Right lobe of liver (tissue), 6 donors: ENCODE measurements around the gene ERFE. TPM values are rescaled to one million over a fixed set of nuclear protein-coding genes. Genes with fewer than 3 reads are reported as not detected.

ENCODE experiments used
- ATAC-seq, 4 donors: fragments of 200-7000 bp; cut with Tn5 transposase; one replicate each; pipeline ENCODE4 v1.9.1; 2020; ENCODE audit warnings: mild to moderate bottlenecking in 4 of 4, moderate library complexity in 4 of 4
- DNase-seq, 3 donors: peaks; one replicate each; pipeline ENCODE4 v3.0.0-alpha.2; 2020
- H3K27ac ChIP-seq, 3 donors: fragments of 200-600 bp; one replicate each; pipeline ENCODE4 v1.8.0; 2022
- H3K27me3 ChIP-seq, 2 donors: fragments of 200-600 bp; one replicate each; pipeline ENCODE4 v1.8.0; 2022
- H3K36me3 ChIP-seq, 4 donors: fragments of 200-600 bp; sonication (generic) in 1 of 4; one replicate each; pipeline versions ENCODE4 v1.5.1 to v1.8.0; 2017 to 2022; ENCODE audit warnings: control low read depth in 1 of 4
- H3K4me1 ChIP-seq, 4 donors: fragments of 200-600 bp; sonication (generic) in 1 of 4; one replicate each; pipeline versions ENCODE4 v1.5.1 to v1.8.0; 2017 to 2022; ENCODE audit warnings: control low read depth in 1 of 4
- H3K4me3 ChIP-seq, 3 donors: fragments of 200-600 bp; one replicate each; pipeline ENCODE4 v1.8.0; 2022
- H3K9me3 ChIP-seq, 4 donors: fragments of 200-600 bp; sonication (generic) in 1 of 4; one replicate each; pipeline versions ENCODE4 v1.5.1 to v1.8.0; 2017 to 2022; ENCODE audit warnings: control low read depth in 1 of 4
- CTCF ChIP-seq, 4 donors: fragments of 200-600 bp in 3 of 4; fragments of 450-650 bp in 1 of 4; IDR thresholded peaks; one replicate each; pipeline versions ENCODE4 v1.5.1 to v1.8.0; 2016 to 2022; ENCODE audit warnings: antibody characterized with exemption in 4 of 4, mild to moderate bottlenecking in 2 of 4
- POLR2A ChIP-seq: fragments of 450-650 bp; IDR thresholded peaks from one replicate; pipeline ENCODE4 v1.6.1; 2017; ENCODE audit warnings: antibody characterized with exemption, mild to moderate bottlenecking
- WGBS: methylation state at CpG from one replicate; pipeline ENCODE4 v1.1.6; 2018; ENCODE audit warnings: low coverage, low lambda C conversion rate; ENCODE audit not compliant: insufficient coverage; ENCODE audit errors: missing lambda C conversion rate; 5-methylcytosine and 5-hydroxymethylcytosine counted together
- intact Hi-C, 2 donors: fragments of 100-400 bp; cut with DNase I; formaldehyde crosslinking; loops; one replicate each; pipeline versions ENCODE4 v1.11.2 to v1.14.1; 2022
- total RNA-seq, 6 experiments: library from RNA; depleted of rRNA in 2 of 6; stranded (reverse); fragments of >200 nt in 2 of 6; fragmentation: NEBNext Ultra II Directional in 3 of 6; extraction: Animal tissue kit (Norgen Biotek cat#: 25700) in 3 of 6; gene quantifications; one replicate each; pipeline versions ENCODE4 v1.1.0 to v1.2.4, GENCODE V29; 2016 to 2023
- donor health status: DM: no; HTN: yes; CAD: no.
- donor health status: DM: no; HTN: no; CAD: no.
- donor health status: DM: no; HTN: no; CAD: no.
- donor health status: DM: no; HTN: yes; CAD: no.
- donor health status: DM: no; HTN: yes; CAD: no.

ERFE gene
- total RNA-seq, 6 experiments from 2014 or later = 0.27 to 1.4 (median 0.31) TPM; not detected in 3

GRCh38 chr2:238132463-238133450 lies 26.0 kb upstream of the ERFE start:
- no peak overlapping the region for H3K27ac ChIP-seq
- DNase-seq (peak in 2 of 3 donors; percentile 12 to 42), ATAC-seq (no peak)
- intact Hi-C loops = no loop called here
- no peak overlapping the region for H3K4me3 ChIP-seq
- peaks cover 0 to 6% (median 0%) of the 10 kb centered on the region in 4 donors for H3K4me1 ChIP-seq
- no peaks in the 10 kb centered on the region for H3K27me3 ChIP-seq
- H3K9me3 ChIP-seq = no peaks in the 10 kb centered on the region
- no peaks in the 10 kb centered on the region for H3K36me3 ChIP-seq
- TF ChIP-seq CTCF (IDR thresholded peaks at IDR 0.05) (no peak), POLR2A (no peak)
- 79% methylated on average over 11 of the region's 23 CpGs for WGBS

GRCh38 chr2:238133499-238134392 lies 25.0 kb upstream of the ERFE start:
- H3K4me3 ChIP-seq = no peak overlapping the region
- no peaks in the 10 kb centered on the region for H3K9me3 ChIP-seq
- no peaks in the 10 kb centered on the region for H3K36me3 ChIP-seq
- DNase-seq (peak in 2 of 3 donors; percentile 14 to 44), ATAC-seq (no peak)
- intact Hi-C loops = no loop called here
- WGBS = 85% methylated on average over 5 of the region's 14 CpGs
- no peaks in the 10 kb centered on the region for H3K27me3 ChIP-seq
- peaks cover 0 to 6% (median 0%) of the 10 kb centered on the region in 4 donors for H3K4me1 ChIP-seq
- no peak overlapping the region for H3K27ac ChIP-seq
- TF ChIP-seq POLR2A (no peak), CTCF (IDR thresholded peaks at IDR 0.05) (no peak)

GRCh38 chr2:238134393-238134785 lies 24.4 kb upstream of the ERFE start:
- H3K4me1 ChIP-seq = peaks cover 0 to 6% (median 0%) of the 10 kb centered on the region in 4 donors
- ATAC-seq = no peak
- intact Hi-C loops = no loop called here
- H3K27ac ChIP-seq = no peak overlapping the region
- WGBS = 95% methylated on average over 4 of the region's 11 CpGs
- no peaks in the 10 kb centered on the region for H3K36me3 ChIP-seq
- H3K27me3 ChIP-seq = no peaks in the 10 kb centered on the region
- TF ChIP-seq POLR2A (no peak), CTCF (IDR thresholded peaks at IDR 0.05) (no peak)
- peak in 1 of 3 donors; percentile 27 for DNase-seq
- H3K4me3 ChIP-seq = no peak overlapping the region
- H3K9me3 ChIP-seq = no peaks in the 10 kb centered on the region

GRCh38 chr2:238135601-238136150 lies 23.1 kb upstream of the ERFE start:
- 75% methylated on average over 7 of the region's 15 CpGs for WGBS
- H3K36me3 ChIP-seq = no peaks in the 10 kb centered on the region
- no peak overlapping the region for H3K4me3 ChIP-seq
- peaks cover 0 to 6% (median 0%) of the 10 kb centered on the region in 4 donors for H3K4me1 ChIP-seq
- no peak for ATAC-seq
- no peak overlapping the region for H3K27ac ChIP-seq
- no peak for DNase-seq
- H3K9me3 ChIP-seq = no peaks in the 10 kb centered on the region
- intact Hi-C loops = no loop called here
- H3K27me3 ChIP-seq = no peaks in the 10 kb centered on the region
- no peak for TF ChIP-seq POLR2A
- TF ChIP-seq CTCF (IDR thresholded peaks at IDR 0.05) = no peak
